NT2/D1 (cell line): ENCODE results near the gene BNC2.

Experiments
- SUZ12 ChIP-seq: IDR thresholded peaks from 2 replicates; pipeline ENCODE4 v1.6.1; 2011; ENCODE audit not compliant: insufficient read length, insufficient read depth; ENCODE audit errors: extremely low read depth
- YY1 ChIP-seq: IDR thresholded peaks from 2 replicates; pipeline ENCODE4 v1.6.1; 2011; ENCODE audit not compliant: insufficient read length, insufficient read depth
- ZNF274 ChIP-seq: IDR thresholded peaks from 2 replicates; pipeline ENCODE4 v1.6.1; 2011; ENCODE audit warnings: mild to moderate bottlenecking, low read depth, low read length

- no peak for TF ChIP-seq ZNF274
- TF ChIP-seq SUZ12, result no peak
- TF ChIP-seq YY1, result no peak
These were observed 456.0 kb downstream of the BNC2 start for GRCh38 chr9:16414451-16414850.
